ENCODE measurements around the gene SOX6.
"Not testable (repeated sequence)": the region's sequence is repeated elsewhere in the genome, so short reads cannot be mapped to it uniquely, and the experiment has no call there.

The SOX6 gene

DNA sequence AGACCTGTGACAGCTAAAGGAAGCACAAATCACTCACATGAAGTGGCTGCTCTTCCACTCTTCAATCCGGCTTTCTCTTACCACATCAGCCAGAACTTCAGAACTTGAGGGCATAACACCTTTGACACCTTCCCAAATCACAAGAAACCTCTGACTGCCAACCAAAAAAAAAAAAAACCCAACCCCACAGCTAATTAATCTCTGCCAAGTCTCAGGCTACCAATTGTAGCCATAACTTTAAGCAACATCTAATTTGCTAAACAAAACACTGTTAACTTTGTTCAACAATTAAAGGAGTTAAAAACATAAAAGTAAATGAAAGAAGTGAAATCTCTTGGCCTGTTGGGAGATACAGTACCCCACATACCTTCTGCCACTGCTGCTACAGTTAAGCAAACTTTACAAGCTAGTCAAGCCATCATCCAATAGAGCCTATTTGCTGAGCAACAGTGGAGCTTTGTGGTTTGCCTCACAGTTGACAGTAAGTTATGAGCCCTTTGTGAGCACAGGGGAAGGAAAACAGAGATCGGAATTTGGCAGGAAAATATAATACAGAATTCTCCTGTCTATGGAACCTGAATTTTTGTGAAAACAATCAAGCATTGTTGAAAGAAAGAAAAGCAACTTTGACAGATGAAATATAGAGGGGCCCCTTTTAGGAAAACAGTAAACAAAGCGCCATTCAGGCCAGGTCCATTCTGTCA lies at the start of gene SOX6:
Gene SOX6 (minus strand): TSS at position 490 of the 704 bp plus-strand sequence. CDS start 15,298 bp downstream, outside the sequence.
- no peak for DNase-seq (ENCODE audit: low spot score)

DNA sequence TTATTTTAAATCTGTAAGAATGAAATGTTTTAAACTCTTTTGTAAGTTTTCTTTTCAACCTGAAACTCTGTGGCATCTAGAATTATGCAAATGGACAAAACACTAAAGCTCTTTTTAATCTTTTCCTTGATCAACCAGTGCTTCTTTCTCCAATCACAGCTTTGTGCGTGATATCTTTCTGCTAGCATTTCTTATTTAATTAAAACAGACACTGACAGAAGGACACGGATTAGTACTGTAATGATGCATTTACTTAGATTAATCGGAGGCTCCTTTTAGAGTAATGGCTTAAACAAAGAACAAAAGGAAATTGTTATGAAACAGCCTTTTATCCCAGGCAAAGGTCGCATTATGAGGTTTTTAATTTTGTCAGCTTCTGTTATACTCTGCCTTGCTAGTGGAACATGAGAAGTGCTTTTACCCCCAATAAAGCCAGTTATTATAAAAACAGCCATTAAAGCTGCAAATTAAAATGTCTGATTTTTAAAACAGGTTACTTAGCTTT lies 48.5 kb upstream of the SOX6 start:
- DNase-seq (ENCODE audit: low spot score), result no peak

DNA sequence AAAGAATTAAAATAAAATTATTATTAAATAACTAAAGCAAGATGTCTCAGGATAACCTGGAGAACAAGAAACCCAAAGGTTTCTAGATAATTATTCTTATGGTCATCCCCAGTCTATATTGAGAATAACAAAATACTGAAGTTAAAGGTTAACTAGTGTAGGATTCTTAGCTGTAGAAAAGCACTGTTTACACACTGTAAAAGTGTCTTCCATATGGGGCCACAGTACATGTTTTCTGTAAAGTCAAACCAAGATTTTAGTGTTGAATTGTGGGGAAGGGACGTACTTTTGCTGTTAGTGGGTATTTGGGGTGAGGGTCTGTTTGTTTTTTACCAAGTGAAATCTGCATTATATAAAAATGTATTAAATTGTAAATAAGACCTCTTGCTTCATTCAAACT lies 47.5 kb upstream of the SOX6 start:
- DNase-seq (ENCODE audit: low spot score), result no peak

DNA sequence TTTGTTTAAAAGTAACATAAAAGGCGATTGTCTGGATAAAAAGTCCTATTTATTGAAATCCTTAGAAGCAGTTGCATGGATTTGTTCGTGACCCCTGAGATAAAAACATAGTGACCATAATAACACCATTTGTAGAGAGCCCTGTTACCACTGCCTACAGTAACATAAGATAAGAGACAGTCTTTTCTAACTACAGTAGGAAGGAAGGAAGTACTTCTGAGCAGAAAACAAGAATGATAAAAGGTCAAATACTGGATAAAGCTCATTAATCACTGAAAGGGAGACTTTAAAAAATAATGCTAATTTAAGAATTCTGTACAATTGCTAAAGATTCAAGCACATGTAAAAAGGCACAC lies 47.1 kb upstream of the SOX6 start:
- DNase-seq (ENCODE audit: low spot score), result no peak

DNA sequence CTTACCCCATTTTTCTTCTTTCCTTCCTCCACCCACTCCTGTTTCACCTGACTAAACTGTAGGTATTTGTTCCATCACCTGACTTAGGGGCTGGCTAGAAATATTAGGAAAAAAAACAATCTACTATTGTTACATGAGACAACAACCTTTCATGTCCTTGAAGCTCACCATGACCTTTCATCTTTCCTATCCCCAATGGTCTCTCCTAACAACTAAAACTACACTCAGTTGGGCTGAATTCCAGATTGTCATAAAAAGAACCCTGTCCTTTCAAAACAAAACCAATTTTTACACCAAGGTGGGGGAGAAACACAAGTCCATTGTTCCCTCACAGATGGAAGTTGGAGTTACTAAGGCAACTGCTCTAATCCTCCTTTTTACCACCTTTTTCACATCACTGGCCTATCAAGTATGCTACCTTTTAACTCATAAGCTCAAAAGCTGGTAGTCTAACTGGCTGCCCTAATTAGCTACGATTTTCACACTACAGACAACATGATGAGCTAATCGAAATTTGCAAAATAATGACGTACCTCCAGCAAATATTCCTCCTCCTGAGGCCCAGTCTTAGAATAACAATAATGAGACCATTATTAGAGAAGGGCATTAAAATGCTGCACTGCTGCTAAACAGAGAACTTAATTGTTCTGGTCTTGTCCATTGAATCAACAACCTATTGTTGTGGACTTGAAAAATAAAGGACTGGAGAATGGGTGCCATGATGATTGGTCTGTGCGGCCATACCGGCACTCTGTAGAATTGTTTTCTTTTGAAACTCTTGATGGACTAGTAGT lies 46.5 kb upstream of the SOX6 start:
- no peak for DNase-seq (ENCODE audit: low spot score)

DNA sequence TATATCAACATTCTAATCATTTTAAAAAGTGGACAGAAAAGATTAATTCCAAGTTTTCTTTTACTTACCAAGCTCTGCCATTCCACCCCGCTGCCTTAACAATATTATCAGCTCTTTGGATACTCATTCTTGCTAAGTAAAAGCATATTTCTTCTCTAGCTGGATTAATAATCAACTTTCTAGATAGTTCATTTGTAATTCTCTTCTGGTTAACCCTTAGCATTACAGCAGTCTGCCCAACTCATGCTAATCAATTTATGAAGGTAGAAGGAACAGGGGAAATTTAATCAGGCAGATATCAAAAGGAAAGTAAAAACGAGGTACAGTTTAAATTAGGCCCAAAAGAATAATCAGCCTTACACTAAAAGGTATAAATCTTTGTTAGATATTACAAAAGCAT lies 41.0 kb upstream of the SOX6 start:
- DNase-seq (ENCODE audit: low spot score), result no peak

DNA sequence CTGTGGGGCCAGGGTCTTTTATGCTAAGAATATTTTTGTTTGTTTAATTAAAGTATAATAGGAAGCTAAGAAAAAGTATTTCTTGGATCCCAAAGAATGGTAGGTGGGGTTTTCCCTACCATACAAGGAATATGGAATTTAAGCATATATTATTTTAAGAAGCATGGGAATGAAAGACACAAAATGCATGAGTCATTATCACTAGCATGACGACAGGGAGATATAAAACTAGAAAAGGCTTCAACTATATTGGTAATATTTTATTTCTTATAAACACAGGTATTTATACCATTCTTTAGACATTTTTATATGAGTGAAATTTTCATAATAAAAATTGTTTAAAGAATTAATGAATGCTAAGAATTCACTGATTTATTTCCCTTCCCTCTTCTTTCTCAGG lies 39.3 kb upstream of the SOX6 start:
- DNase-seq (ENCODE audit: low spot score), result no peak

DNA sequence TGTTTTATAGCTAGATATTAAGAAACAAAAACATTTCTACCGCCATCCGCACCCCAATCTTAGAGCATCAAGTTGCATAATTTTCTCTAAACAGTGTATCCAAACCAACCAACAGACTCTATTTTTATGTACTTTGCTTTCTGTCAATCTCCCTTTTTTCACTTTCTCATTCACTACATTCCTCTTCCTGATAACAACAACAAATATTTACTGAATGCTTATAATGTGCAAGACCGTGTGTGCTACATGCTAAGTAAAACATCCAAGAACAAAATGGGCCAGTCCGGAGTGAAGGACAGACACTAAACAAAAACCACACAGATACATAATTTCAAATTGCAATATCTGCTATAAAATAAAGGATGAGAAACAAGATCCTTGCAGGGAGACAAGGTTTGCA lies 38.6 kb upstream of the SOX6 start:
- no peak for DNase-seq (ENCODE audit: low spot score)

DNA sequence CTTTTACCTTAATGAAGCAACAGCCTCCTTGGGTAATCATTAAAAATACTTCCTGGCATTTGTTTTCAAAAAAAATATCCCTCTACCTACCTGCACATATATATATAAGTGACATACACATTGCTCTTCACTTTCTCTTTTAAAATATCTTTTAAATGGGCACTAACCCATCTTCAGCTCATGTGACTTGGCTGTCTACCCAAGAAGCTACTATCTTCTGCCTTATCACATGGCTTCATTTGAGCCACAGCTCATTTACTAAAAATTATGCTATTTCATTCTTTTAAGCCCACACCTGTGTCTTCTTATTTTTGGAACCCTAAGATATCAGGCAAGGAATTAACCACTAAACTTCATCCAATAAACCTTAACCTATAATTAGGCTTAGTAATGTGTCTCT lies 37.0 kb upstream of the SOX6 start:
- no peak for DNase-seq (ENCODE audit: low spot score)

DNA sequence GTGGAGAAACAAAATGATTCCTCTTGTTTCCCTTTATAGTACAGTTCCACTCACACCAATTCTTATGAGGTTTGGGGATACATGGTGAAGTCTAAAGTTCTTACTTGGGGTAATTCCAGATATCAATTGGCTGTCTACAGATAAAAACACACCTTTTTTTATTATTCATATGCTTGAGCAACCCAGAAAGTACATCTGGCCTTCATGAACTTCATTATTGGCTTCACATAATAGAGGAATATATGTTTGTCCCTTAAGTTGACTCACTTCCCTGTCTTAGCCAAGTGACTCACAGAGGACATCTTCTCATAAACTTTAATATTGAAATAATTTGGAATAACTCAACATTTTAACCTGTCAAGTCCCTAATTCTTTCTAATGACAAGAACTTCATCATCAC lies 36.3 kb upstream of the SOX6 start:
- DNase-seq (ENCODE audit: low spot score), result no peak

DNA sequence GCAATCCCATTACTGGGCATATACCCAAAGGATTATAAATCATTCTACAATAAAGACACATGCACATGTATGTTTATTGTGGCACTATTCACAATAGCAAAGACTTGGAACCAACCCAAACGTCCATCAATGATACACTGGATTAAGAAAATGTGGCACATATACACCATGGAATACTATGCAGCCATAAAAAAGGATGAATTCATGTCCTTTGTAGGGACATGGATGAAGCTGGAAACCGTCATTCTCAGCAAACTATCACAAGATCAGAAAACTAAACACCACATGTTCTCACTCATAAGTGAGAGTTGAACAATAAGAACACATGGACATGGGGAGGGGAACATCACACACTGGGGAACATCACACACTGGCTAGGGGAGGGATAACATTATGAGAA lies 34.5 kb upstream of the SOX6 start:
- not testable (repeated sequence) for DNase-seq (ENCODE audit: low spot score)

DNA sequence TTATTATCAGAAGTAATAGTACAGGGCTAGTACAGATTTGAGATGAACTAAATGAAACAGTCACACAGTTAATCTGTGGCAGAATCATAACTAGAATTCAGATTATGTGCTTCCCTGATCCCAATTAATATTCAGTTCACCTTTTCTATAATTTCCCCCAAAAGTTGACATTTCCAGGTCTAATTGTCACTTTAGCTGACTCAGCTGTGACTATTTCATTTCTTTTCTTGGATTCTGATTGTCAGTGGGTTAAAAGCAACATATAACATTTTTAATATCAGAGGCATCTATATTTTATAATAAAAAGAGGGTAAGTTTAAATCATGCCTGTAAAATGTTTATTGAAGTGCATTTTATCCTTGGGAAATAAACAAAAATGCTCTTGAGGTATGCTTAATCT lies 28.8 kb upstream of the SOX6 start:
- no peak for DNase-seq (ENCODE audit: low spot score)

DNA sequence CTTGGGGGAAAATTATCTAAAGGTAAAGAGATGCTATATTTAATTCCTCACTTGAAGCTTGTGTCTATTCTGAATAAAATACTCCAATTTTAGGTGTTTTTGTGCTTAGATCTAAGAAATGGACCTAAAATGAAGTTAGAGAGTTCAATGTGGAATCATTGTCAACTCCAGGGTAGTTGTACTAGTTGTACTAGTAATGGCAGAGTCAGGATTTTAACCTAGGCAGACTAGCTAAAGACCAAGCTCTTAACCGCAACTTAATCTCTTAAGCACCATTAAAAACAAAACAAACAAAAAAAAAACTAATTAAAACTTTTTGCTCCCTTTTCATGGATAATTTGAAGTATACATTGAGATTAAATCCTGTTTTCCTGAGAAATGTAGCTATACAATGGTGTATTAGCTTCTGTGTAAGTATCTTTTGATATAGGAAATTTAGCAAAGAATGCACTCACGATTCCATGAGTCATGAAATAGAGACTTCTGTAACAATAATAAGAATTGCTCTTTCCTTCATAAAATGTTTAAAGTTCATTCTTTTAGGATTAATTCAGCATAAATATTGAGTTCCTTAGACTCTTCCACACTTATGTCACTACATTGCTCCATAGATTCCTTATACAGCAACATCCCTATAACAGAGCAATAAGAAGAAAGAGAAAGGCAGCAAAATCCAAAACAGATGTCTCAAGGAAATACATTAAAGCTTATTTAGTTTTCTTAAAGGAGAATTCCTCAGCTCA lies 26.5 kb upstream of the SOX6 start:
- no peak for DNase-seq (ENCODE audit: low spot score)

DNA sequence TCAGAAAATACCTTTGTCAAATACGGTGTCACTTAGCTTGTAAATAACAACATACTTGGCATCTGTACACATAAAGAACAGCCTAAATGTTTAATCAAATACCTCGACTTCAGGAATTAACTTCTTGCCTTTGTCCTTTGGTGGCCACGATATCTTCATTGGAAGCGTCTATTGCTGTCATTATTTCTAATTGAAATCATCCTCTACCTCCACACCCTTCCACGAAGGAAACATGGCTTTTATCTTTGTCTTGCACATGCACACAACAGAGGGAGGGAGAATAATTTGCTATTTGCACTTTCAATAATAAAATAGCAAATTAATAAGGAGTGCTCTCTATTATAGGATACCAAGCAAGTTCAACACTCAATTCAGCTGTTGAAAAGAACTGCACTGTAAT lies 25.8 kb upstream of the SOX6 start:
- no peak for DNase-seq (ENCODE audit: low spot score)

DNA sequence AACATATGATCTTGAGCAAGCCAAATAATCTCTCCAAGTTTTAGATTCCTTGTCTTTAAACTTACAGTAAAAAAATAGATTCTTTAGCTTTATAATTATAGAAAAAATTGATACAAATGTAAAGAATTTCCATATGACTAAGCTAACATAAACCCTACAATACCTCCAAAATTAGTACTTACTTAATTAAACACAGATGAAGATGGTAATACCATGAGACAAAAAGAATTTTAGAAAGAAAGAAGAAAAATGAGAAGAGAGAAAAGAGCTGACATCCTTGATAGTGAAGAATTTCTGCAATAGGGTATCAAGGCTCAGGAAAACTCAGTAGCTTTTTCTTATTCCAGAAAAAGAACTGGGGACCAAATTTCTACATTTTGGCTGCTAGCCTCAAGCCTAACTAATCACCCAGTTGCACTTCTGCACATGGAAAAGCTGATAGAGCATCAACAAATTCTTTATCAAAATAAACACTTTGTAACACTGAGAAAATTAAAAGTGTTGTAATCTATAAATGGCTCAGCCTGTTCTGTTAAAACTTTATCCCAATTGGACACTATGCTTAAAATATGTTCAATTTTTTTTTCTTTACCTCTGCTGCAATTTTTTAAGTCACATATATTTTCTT lies 24.7 kb upstream of the SOX6 start:
- DNase-seq (ENCODE audit: low spot score), result no peak

DNA sequence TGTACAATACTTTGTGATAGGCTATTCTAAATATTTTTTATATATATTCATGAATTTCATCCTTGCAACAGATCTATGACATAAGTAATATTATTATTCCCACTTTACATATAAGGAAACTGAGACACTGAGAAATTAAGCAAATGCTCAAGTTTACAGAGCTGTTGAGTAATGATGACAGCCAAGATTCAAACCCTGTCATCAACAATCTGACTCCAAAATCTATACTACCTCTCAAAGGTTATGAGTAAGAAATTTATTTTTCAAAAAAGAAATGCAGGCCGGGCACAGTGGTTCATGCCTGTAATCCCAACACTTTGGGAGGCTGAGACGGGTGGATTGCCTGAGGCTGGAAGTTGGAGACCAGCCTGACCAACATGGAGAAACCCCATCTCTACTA lies 22.6 kb upstream of the SOX6 start:
- no peak for DNase-seq (ENCODE audit: low spot score)

DNA sequence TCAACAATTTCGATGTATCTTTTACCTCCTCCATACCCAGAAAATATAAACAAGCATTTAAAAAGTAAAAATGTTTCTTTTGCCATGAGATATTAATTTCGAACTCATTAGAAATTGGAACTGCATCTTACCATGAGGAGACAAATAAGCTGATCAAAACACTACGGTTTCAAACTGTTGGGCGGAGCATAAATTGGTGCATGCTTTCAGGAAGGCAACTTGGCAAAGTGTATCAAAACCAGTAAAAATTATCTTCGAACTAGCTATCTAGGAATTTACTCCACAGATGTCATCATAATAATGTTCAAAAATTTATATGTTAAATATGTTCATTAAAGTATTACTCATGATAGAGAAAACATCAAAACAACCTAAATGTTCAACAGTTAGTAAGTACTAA lies 21.4 kb upstream of the SOX6 start:
- DNase-seq (ENCODE audit: low spot score), result no peak

DNA sequence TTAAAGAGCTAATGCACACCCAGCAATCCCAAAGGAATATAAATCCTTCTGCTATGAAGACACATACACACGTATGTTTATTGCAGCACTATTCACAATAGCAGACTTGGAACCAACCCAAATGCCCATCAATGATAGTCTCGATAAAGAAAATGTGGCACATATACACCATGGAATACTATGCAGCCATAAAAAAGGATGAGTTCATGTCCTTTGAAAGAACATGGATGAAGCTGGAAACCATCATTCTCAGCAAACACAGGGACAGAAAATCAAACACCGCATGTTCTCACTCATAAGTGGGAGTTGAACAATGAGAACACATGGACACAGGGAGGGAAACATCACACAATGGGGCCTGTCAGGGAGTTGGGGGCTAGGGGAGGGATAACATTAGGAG lies 19.3 kb upstream of the SOX6 start:
- DNase-seq (ENCODE audit: low spot score), result not testable (repeated sequence)

DNA sequence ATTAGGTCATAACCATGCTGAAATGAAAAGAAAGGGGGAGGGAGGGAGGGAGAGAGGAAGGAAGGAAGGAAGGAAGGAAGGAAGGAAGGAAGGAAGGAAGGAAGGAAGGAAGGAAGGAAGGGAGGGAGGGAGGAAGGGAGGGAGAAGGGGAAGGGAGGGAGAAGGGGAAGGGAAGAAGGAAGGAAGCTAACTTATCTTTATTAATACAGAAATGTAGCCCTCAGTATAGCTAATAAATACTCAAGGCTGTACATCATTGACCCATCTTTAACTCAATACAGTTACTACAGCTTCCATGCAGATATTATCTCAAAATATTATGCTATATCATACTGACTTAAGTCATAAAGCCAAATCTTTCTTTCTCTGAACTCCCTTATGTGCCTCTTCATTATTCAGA lies 17.4 kb upstream of the SOX6 start:
- no peak for DNase-seq (ENCODE audit: low spot score)

DNA sequence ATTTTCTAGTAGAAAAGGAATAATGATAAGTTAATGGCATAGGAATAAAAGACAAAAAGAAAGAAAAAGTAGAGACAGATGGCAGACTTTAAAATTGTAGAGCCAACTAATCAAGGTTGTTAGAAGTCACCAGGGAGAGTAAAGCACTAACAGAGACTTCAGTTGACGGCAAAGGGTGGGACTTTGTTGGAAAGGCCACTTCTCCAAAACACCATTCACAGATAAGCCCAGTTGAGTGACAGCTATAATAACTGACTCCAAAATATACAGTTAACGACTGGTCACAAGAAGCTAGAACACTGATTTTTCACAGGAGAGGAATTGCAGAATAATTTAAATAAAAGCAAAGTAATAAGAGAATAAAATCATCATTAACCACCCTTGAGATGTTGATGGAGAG lies 16.0 kb upstream of the SOX6 start:
- no peak for DNase-seq (ENCODE audit: low spot score)

DNA sequence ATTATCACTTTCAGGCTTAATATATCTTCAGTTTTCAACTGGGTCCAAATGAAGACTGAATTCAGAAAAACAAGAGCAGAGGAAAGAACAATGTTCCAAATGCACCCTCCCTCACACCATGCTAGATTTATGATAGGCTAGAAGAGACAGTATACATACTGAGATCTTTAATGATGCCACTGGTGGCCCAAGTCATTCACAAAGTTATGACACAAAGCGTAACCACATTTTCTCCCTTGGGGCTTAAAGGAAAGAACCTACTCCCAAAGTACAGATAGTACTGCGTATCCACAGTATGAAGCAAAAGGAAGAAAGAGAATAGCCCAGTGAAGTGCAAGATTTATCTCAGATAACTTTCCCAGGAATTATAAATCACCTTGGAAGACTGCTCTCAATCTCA lies 10.9 kb upstream of the SOX6 start:
- DNase-seq (ENCODE audit: low spot score), result no peak

DNA sequence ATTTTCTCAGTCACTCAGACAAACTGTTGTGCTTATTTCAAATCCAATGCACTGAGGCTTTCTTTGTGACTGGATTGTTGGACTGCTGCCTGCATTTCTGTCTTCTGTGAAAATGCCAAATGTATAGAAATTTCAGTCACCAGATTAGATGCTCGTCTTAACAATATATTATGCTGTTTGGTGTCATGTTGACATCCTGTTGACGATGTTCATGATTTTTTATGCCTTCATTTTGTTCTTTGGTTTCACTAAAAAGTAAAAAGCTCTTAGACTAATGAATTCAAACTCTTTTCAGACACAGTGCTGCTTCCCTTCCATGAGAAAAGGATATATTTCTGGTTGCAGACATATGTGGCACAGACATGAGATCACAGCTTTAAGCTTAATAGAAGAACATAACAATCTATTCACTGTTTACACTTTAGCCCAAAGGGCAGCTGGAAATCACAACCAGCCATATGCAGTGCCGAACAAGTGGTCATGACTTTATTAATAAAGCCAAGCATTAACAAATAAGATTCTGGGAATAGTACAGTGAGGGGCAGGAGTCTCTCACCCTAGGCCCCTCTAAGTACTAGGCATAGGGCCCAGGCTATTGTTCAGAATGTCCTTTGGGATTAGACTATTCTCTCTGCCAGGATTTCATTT lies 9.4 kb upstream of the SOX6 start:
- no peak for DNase-seq (ENCODE audit: low spot score)
